ENCODE data around the gene MOSPD3. TPM values are rescaled to one million over a fixed set of nuclear protein-coding genes. Genes with fewer than 3 reads are reported as not detected.

MOSPD3 gene
- total RNA-seq, 2 donors from 2014 or later = 20.1 to 36.1 TPM

- WGBS = 84% methylated on average over 10 of the region's 10 CpGs
Observed at GRCh38 chr7:100641860-100642533, 29.7 kb downstream of the MOSPD3 start.

GRCh38 chr7:100642534-100642907 is 30.2 kb downstream of the MOSPD3 start:
- Histone ChIP-seq H3K27me3 (replicated peaks; ENCODE audit: insufficient read depth) (peaks cover 3% of the 10 kb centered on the region), H3K4me1 (replicated peaks) (no peaks in the 10 kb centered on the region), H3K9me3 (no peaks in the 10 kb centered on the region), H3K36me3 (no peaks in the 10 kb centered on the region), H3K4me3 (no peak overlapping the region), H3K27ac (no peak overlapping the region)
- 72% methylated on average over 11 of the region's 11 CpGs for WGBS
- no peak for DNase-seq (ENCODE audit: low spot score)
- TF ChIP-seq POLR2AphosphoS5 (IDR thresholded peaks at IDR 0.05) = no peak
- no peak for TF ChIP-seq POLR2A (IDR thresholded peaks at IDR 0.05)
- no peak for TF ChIP-seq CTCF (IDR thresholded peaks at IDR 0.05)
- intact Hi-C loops (cut with DNase I) = no loop called here

More at GRCh38 chr7:100641860-100642533, 29.7 kb downstream of the MOSPD3 start:
- no peaks in the 10 kb centered on the region for H3K4me1 ChIP-seq (replicated peaks)
- no peak for TF ChIP-seq POLR2A (IDR thresholded peaks at IDR 0.05)
- no peak for TF ChIP-seq POLR2AphosphoS5 (IDR thresholded peaks at IDR 0.05)
- no peak for TF ChIP-seq CTCF (IDR thresholded peaks at IDR 0.05)
- intact Hi-C loops (cut with DNase I) = no loop called here
- H3K27me3 ChIP-seq (replicated peaks; ENCODE audit: insufficient read depth) = peaks cover 3% of the 10 kb centered on the region
- H3K4me3 ChIP-seq = no peak overlapping the region
- no peak for DNase-seq (ENCODE audit: low spot score)
- no peak overlapping the region for H3K27ac ChIP-seq
- no peaks in the 10 kb centered on the region for H3K9me3 ChIP-seq
- no peaks in the 10 kb centered on the region for H3K36me3 ChIP-seq

- 67% methylated on average over 15 of the region's 15 CpGs for WGBS
- no peak for DNase-seq (ENCODE audit: low spot score)
Observed at GRCh38 chr7:100649826-100650565, 37.7 kb downstream of the MOSPD3 start.

GRCh38 chr7:100654908-100655831 is 42.8 kb downstream of the MOSPD3 start:
- Histone ChIP-seq H3K4me3 (no peak overlapping the region), H3K27ac (no peak overlapping the region), H3K9me3 (no peaks in the 10 kb centered on the region), H3K36me3 (no peaks in the 10 kb centered on the region), H3K27me3 (replicated peaks; ENCODE audit: insufficient read depth) (peaks cover 18% of the 10 kb centered on the region), H3K4me1 (replicated peaks) (no peaks in the 10 kb centered on the region)
- 45% methylated on average over 25 of the region's 25 CpGs for WGBS
- no peak for DNase-seq (ENCODE audit: low spot score)
- intact Hi-C loops (cut with DNase I) = no loop called here
- TF ChIP-seq POLR2A (IDR thresholded peaks at IDR 0.05) (no peak), CTCF (IDR thresholded peaks at IDR 0.05) (no peak), POLR2AphosphoS5 (IDR thresholded peaks at IDR 0.05) (no peak)

More at GRCh38 chr7:100649826-100650565, 37.7 kb downstream of the MOSPD3 start:
- intact Hi-C loops (cut with DNase I) = no loop called here
- peaks cover 4% of the 10 kb centered on the region for H3K27me3 ChIP-seq (replicated peaks; ENCODE audit: insufficient read depth)
- no peak overlapping the region for H3K27ac ChIP-seq
- H3K4me3 ChIP-seq = no peak overlapping the region
- H3K36me3 ChIP-seq = no peaks in the 10 kb centered on the region
- H3K9me3 ChIP-seq = no peaks in the 10 kb centered on the region
- no peak for TF ChIP-seq POLR2A (IDR thresholded peaks at IDR 0.05)
- no peak for TF ChIP-seq POLR2AphosphoS5 (IDR thresholded peaks at IDR 0.05)
- no peak for TF ChIP-seq CTCF (IDR thresholded peaks at IDR 0.05)
- H3K4me1 ChIP-seq (replicated peaks) = no peaks in the 10 kb centered on the region

All from prostate gland (tissue), 2 donors.